Esophagus (tissue), 2 donors: Measurements from ENCODE around the gene SPATA25. TPM values are rescaled to one million over a fixed set of nuclear protein-coding genes. Genes with fewer than 3 reads are reported as not detected.
A peak's percentile ranks its signal among the peaks of the same experiment; 100 is the strongest.

ENCODE experiments used
- H3K27ac ChIP-seq, 2 donors: one replicate each; pipeline ENCODE4 v1.5.1; 2013; ENCODE audit warnings: low read depth in 2 of 2, mild to moderate bottlenecking in 2 of 2, inconsistent platforms in 1 of 2, low read length in 1 of 2, moderate library complexity in 1 of 2
- H3K27me3 ChIP-seq, 2 donors: one replicate each; pipeline ENCODE4 v1.6.1; 2013; ENCODE audit warnings: low read length in 2 of 2, control low read depth in 1 of 2, mild to moderate bottlenecking in 1 of 2; ENCODE audit not compliant: insufficient read depth in 2 of 2, control insufficient read depth in 1 of 2
- H3K36me3 ChIP-seq, 2 donors: one replicate each; pipeline ENCODE4 v1.6.1; 2013; ENCODE audit warnings: low read length in 1 of 2; ENCODE audit not compliant: control insufficient read depth in 2 of 2, insufficient read depth in 2 of 2
- H3K4me1 ChIP-seq, 2 donors: one replicate each; pipeline ENCODE4 v1.6.1; 2013; ENCODE audit warnings: low read length in 1 of 2; ENCODE audit not compliant: control insufficient read depth in 2 of 2, insufficient read depth in 2 of 2
- H3K4me3 ChIP-seq, 2 donors: one replicate each; pipeline ENCODE4 v1.5.1; 2013; ENCODE audit warnings: low read length in 2 of 2, mild to moderate bottlenecking in 2 of 2, low read depth in 1 of 2, moderate library complexity in 1 of 2
- H3K9me3 ChIP-seq, 2 donors: one replicate each; pipeline ENCODE4 v1.6.1; 2013; ENCODE audit warnings: mild to moderate bottlenecking in 2 of 2, low read depth in 1 of 2, low read length in 1 of 2, moderate library complexity in 1 of 2; ENCODE audit not compliant: control insufficient read depth in 2 of 2, insufficient read depth in 1 of 2
- WGBS, 2 donors: extraction: QIAGEN DNeasy Blood & Tissue Kit; methylation state at CpG; one replicate each; pipeline ENCODE4 v1.1.7; 2013; 5-methylcytosine and 5-hydroxymethylcytosine counted together
- polyA plus RNA-seq, 2 donors: library from polyadenylated mRNA; stranded (reverse); fragments of 200-250 nt; gene quantifications; one replicate each; pipeline ENCODE4 v1.2.3, GENCODE V29; 2013
- donor health status: healthy with polysubstance abuse.
- donor health status: Bipolar disorder and iron deficiency.

The SPATA25 gene
- polyA plus RNA-seq, 2 donors: 0.76 to 0.96 TPM

DNA sequence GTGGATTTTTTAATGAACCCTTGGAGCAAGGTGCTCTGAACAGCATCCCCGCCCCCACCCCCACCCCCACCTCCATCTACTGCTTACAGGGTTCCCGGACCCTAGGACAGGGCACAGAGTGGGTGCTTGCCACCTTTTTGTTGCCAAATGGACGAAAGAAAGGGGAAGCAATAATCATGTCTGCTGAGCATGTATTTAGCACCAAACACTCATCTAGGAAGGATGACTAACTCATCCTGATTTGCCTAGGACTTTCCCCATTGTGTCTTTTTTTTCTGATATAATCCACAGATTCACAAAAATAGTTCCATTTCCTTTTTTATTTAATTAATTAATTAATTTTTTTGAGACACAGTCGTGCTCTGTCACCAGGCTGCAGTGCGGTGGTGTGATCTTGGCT is 25.7 kb upstream of the SPATA25 start:
- H3K27ac ChIP-seq: no peak overlapping the region
- 46 to 50% methylated on average over 5 of the region's 5 CpGs for whole genome bisulfite sequencing, 2 donors
- H3K27me3 ChIP-seq: no peaks in the 10 kb centered on the region
- no peaks in the 10 kb centered on the region for H3K9me3 ChIP-seq
- no peaks in the 10 kb centered on the region for H3K36me3 ChIP-seq
- H3K4me3 ChIP-seq: no peak overlapping the region
- peaks cover 10 to 11% of the 10 kb centered on the region in 2 donors for H3K4me1 ChIP-seq

GRCh38 chr20:45912344-45912682 is 24.9 kb upstream of the SPATA25 start:
- H3K9me3 ChIP-seq: no peaks in the 10 kb centered on the region
- no peaks in the 10 kb centered on the region for H3K36me3 ChIP-seq
- peak overlapping the region; percentile 6 to 70 for H3K27ac ChIP-seq
- peaks cover 10 to 11% of the 10 kb centered on the region in 2 donors for H3K4me1 ChIP-seq
- H3K27me3 ChIP-seq: no peaks in the 10 kb centered on the region
- 16 to 23% methylated on average over 4 of the region's 4 CpGs for WGBS, 2 donors
- H3K4me3 ChIP-seq: peak overlapping the region; percentile 41 to 43

GRCh38 chr20:45911486-45912343 is 24.3 kb upstream of the SPATA25 start, which contains the start of gene PLTP:
Gene PLTP, minus strand, starts transcription at chr20:45912155. Its CDS starts 703 bp downstream, at chr20:45911452.
- 1% methylated on average over 53 to 58 of the region's 58 CpGs for WGBS, 2 donors
- Histone ChIP-seq H3K27ac (peak within 1 kb of the TSS; percentile 70 to 88), H3K36me3 (no peaks in the 10 kb centered on the region), H3K4me1 (peaks cover 10 to 11% of the 10 kb centered on the region in 2 donors), H3K27me3 (no peaks in the 10 kb centered on the region), H3K4me3 (peak within 1 kb of the TSS; percentile 41 to 43), H3K9me3 (no peaks in the 10 kb centered on the region)

- Histone ChIP-seq H3K27me3 (no peaks in the 10 kb centered on the region), H3K4me1 (peaks cover 10 to 11% of the 10 kb centered on the region in 2 donors), H3K4me3 (peak overlapping the region; percentile 41 to 43), H3K27ac (peak overlapping the region; percentile 70 to 88), H3K9me3 (no peaks in the 10 kb centered on the region), H3K36me3 (no peaks in the 10 kb centered on the region)
- 2 to 4% methylated on average over 43 of the region's 43 CpGs for WGBS, 2 donors
These were observed 23.5 kb upstream of the SPATA25 start for GRCh38 chr20:45910670-45911485.

- 79 to 80% methylated on average over 22 of the region's 22 CpGs for WGBS, 2 donors
- Histone ChIP-seq H3K27me3 (no peaks in the 10 kb centered on the region), H3K9me3 (no peaks in the 10 kb centered on the region), H3K36me3 (peaks cover 0 to 1% of the 10 kb centered on the region in 2 donors), H3K27ac (peak overlapping the region in 1 of 2 donors; percentile 50), H3K4me1 (peaks cover 10 to 11% of the 10 kb centered on the region in 2 donors), H3K4me3 (no peak overlapping the region)
These were observed 22.6 kb upstream of the SPATA25 start for GRCh38 chr20:45909817-45910669.

- Histone ChIP-seq H3K4me1 (peaks cover 10 to 11% of the 10 kb centered on the region in 2 donors), H3K36me3 (peaks cover 0 to 7% of the 10 kb centered on the region in 2 donors), H3K27me3 (no peaks in the 10 kb centered on the region), H3K9me3 (no peaks in the 10 kb centered on the region), H3K4me3 (no peak overlapping the region), H3K27ac (no peak overlapping the region)
- 88 to 91% methylated on average over 12 of the region's 12 CpGs for WGBS, 2 donors
These were observed 21.9 kb upstream of the SPATA25 start for GRCh38 chr20:45909336-45909808.

- Histone ChIP-seq H3K27me3 (no peaks in the 10 kb centered on the region), H3K36me3 (peaks cover 0 to 7% of the 10 kb centered on the region in 2 donors), H3K27ac (no peak overlapping the region), H3K4me1 (peaks cover 10 to 11% of the 10 kb centered on the region in 2 donors), H3K4me3 (no peak overlapping the region), H3K9me3 (no peaks in the 10 kb centered on the region)
- WGBS, 2 donors: 90 to 96% methylated on average over 2 of the region's 2 CpGs
These were observed 20.7 kb upstream of the SPATA25 start for GRCh38 chr20:45908084-45908483.

DNA sequence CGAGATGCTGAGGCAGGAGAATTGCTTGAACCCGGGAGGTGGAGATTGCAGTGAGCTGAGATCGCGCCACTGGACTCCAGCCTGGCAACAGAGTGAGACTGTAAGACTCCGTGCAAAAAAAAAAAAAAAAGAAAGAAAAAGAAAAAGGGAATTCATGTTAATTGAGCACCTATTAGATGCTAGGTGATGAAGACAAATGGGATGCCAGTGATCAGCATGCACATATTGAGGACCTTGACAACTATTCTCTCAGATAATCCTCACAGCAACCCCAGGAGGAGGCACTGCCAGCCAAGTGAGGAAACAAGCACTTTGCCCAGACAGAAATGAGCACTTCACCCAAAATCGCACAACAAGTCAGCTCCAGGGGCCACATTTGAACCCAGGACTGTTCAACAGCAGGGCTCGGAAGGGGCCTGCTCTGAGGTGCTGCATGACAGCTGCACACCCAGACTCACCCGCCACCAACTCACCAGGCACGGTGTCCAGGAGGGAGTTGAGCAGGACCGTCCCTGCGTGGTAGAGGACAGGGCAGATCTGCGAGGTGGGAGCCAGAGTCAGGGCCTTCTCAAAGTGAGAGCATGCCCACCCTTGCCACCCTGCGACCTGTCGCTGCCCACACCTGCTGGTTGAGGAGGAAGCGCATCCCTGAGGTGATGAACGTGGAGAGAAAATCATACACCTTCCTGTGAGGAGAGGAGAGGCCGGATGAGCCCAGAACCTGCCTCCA is 20.0 kb upstream of the SPATA25 start:
- H3K9me3 ChIP-seq: no peaks in the 10 kb centered on the region
- H3K4me3 ChIP-seq: no peak overlapping the region
- H3K27ac ChIP-seq: no peak overlapping the region
- H3K4me1 ChIP-seq: peaks cover 8 to 11% of the 10 kb centered on the region in 2 donors
- WGBS, 2 donors: 92 to 95% methylated on average over 17 of the region's 17 CpGs
- H3K36me3 ChIP-seq: peaks cover 1 to 7% of the 10 kb centered on the region in 2 donors
- no peaks in the 10 kb centered on the region for H3K27me3 ChIP-seq
